Urothelium cell line (cell line): Measurements from ENCODE around the gene ASB13.
A peak's percentile ranks its signal among the peaks of the same experiment; 100 is the strongest.

Source experiments
- DNase-seq: peaks from one replicate; pipeline ENCODE4 v3.0.0; 2011; ENCODE audit warnings: low spot score, mixed read lengths
- FAIRE-seq: peaks from 2 replicates; lab custom pipeline; 2011; peaks lifted over from hg19 to GRCh38; lab: Jason Lieb, UNC

ASB13 gene

GRCh38 chr10:5609952-5610616, 56.3 kb downstream of the ASB13 start:
- DNase-seq (no peak), FAIRE-seq (no peak)

DNA sequence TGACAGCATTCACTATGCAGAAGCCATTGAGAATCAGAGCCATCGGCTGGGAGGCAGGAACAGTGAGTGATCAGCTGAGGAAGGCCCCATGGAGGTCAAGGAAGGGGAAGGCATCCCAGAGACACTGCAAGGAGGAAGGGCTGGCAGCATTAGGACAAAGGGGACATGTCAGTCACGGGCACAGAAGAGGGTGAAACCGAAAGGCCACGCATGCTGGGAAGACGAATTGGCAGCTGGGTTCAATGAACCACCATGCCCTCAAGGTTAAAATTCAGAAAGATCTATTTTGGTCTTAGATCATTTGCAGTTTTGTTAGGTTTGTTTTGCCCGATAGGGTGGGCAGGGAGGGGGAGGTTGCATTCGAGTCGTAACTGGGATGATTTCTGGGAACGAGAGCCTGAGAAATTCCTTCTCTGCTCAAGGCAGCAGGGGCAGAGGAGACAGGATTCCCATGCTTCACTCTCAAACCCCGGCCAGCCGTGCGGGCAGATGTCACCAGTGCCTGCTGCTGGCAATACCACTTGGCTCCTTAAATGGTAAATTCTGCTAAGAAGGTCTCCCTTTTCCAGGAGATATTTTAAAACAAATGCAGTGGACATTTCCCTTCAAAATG, 57.7 kb downstream of the ASB13 start:
- DNase-seq (no peak), FAIRE-seq (no peak)

DNA sequence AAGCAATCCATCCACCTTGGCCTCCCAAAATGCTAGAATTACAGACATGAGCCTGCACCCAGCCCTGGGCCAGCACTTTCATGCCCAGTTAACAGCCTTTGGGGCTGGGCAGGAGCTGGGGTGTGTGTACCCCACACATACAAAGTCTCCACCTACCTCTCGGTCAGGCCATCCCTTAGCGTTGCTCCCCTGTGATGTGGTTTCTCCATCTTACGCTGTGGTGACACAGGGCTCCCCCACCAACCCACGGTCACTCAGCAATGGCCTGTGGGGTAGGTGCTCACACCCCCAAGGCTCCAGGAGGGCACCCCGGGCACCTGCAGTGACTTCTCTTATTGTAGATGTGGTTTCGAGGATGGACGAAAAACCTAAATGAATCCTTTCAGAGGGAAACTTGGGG, 58.8 kb downstream of the ASB13 start:
- FAIRE-seq (no peak), DNase-seq (no peak)

DNA sequence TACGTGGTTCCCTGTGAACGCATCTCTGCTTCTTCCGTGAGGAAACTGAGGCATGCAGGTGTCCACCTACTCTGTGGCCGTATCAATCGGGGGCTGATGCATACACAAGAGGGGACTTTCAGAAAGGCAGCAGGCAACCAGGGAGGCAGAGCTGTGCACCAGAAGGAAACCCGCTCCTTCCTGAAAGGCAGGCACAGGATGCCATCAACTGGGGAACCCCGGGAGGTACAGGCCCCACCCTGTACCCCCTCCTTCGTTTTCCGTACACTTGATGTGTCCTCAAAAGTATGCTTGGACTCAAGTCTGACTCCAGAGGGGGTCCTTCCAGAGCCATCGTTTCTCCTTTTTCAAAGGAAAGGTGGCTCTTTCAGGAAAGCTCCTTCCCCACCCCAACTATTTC, 59.5 kb downstream of the ASB13 start:
- no peak for DNase-seq
- FAIRE-seq = no peak

DNA sequence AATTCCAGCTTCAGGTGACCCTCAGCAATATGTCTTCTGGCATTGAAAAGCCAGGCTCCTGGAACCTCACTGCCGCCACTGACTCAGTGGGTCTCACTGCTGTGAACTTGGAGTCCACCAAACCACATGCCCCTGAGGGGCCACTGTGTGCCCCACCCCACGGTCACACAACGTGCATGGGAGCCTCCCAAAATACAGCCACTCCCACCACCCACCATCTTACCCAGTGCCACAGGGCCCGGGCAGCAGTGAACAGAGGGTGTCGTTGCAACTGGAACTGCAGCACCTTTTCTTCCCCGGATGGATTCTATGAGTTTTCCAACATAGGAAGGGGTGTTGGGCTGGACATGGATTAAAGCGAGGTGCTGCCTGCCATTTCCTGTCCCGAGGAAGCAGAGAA, 60.1 kb downstream of the ASB13 start:
- FAIRE-seq = no peak

DNA sequence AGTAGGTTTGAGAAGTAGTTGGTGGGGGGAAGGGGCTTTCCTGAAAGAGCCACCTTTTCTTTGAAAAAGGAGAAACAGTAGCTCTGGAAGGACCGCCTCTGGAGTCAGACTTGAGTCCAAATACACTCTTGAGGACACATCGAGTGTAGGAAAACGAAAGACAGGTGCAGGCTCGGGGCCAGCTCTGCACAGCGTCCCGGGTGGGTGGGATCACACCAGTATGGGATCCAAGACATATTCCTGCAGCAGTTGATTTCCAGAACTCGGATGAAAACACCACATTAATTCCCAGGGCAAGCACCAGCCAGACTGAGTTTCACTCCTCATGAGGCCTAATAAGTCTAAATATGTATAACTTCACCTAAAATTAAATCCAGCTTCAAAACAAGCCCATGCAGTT, 61.4 kb downstream of the ASB13 start:
- no peak for FAIRE-seq
- DNase-seq = no peak

More for the DNA sequence above, 60.1 kb downstream of the ASB13 start:
- DNase-seq = no peak

DNA sequence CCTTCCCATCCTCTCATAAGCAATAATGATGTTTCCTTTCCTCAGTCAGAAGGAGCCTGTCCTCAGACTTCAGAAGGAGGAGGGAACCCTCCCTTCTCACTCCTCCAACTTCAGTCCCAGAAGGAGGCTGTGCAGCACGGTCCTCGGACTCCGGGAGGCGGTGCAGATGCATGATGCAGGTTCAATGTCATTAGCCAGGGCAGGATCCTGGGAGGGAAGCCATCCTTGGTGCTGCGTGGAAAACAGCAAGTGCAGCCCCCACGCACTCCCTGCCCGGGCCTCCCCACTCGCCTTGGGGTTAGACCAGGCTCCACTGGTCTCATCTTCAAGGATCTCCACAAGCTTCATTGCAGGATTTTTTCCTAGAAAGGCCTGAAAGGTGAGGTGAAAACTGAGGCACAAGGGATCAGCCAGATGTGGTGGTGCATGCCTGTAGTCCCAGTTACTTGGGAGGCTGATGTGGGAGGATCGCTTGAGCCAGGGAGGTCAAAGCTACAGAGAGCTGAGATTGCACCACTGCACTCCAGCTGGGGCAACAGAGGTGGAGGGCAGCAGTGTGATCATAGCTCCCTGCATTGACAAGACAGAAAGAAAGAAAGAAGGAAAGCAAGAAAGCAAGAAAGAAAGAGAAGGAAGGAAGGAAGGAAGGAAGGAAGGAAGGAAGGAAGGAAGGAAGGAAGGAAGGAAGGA, 62.0 kb downstream of the ASB13 start:
- no peak for FAIRE-seq
- DNase-seq = no peak

- DNase-seq (no peak), FAIRE-seq (no peak)
These were observed 62.6 kb downstream of the ASB13 start for GRCh38 chr10:5603848-5604170.

GRCh38 chr10:5603091-5603847, 63.1 kb downstream of the ASB13 start:
- DNase-seq (no peak), FAIRE-seq (no peak)

- no peak for DNase-seq
- no peak for FAIRE-seq
These were observed 64.4 kb downstream of the ASB13 start for GRCh38 chr10:5601826-5602495.

DNA sequence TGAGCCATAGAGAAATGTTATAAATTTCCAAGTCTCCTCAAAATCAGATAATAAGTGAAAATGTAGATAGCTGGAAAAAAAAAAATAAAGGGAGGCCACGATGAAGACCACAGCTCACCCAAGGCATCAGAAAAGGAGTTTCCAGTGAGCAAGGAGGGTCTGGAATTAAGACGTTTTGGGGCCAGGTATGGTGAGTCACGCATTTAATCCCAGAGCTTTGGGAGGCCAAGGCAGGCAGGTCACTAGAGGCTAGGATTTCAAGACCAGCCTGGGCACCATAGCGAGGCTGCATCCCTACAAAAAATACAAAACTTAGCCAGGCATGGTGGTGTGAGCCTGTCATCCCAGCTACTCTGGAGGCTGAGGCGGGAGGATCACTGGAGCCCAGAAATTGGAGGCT, 65.5 kb downstream of the ASB13 start:
- FAIRE-seq = no peak

DNA sequence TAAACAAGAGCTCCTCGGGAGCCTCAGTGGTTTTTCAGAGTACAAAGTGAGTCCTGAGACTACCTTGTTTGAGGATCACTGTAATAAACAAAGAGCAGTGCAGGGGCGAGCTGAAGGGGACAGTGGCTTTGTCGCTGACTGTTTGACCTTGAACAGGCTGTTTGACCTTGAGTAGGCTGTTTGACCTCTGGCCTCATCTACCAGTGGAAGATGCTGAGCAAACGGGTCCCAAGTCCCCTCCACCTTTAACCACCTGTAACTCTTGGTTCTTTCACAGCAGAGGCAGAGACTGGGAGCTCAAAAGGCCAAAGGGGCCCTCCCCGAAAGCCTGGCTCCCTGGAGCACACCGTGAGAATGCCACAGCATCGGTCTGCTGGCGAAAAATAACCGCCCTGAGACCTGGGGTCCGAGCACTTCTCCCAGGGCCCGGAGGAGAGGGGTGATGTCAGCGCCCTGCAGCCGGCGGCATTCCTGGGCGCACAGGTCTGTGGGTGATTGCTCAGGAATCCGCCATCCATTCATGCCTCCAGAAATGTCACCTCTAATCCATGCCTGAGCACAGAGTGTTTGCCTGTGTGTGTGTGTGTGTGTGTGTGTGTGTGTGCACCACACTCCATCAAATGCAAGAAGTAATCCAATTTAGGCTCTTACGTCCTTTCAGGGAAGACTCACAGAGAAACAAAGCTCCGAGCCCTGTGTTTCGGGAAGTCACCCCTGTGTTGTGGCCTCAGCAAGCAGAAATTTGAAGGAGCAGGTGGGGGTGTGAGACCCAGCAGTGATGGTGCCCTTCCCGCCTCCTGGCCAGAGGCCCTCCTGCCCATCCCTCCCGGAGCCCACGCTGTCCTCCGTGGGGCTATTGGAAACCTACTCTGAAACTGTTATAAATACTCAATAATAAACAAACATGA, 66.5 kb downstream of the ASB13 start:
- FAIRE-seq (no peak), DNase-seq (no peak)

More for the DNA sequence above, 65.5 kb downstream of the ASB13 start:
- no peak for DNase-seq

DNA sequence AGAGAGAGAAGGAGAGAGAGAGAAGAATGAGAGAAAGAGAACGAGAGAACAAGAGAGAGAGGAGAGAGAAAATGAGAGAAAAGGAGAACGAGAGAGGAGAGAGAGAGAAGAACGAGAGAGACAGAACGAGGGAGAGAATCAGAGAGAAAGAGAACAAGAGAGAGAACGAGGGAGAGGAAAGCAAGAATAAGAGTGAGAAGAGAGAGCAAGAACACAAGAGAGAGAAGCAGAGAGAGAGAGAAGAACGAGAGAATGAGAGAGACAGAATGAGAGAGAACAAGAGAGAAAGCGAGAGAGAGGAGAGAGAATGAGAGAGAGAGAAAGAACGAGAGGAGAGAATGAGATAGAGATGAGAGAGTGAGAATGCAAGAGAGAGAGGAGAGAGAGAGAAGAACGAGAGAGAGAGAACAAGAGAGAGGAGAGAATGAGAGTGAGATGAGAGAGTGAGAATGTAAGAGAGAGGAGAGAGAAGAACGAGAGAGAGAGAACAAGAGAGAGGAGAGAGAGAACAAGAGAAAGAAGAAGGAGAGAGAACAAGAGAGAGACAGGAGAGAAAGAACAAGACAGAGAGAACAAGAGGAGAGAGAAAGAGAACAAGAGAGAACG, 68.2 kb downstream of the ASB13 start:
- DNase-seq (no peak), FAIRE-seq (no peak)

- FAIRE-seq = peak; percentile 95
- no peak for DNase-seq
These were observed 69.6 kb downstream of the ASB13 start for GRCh38 chr10:5596611-5597341.

DNA sequence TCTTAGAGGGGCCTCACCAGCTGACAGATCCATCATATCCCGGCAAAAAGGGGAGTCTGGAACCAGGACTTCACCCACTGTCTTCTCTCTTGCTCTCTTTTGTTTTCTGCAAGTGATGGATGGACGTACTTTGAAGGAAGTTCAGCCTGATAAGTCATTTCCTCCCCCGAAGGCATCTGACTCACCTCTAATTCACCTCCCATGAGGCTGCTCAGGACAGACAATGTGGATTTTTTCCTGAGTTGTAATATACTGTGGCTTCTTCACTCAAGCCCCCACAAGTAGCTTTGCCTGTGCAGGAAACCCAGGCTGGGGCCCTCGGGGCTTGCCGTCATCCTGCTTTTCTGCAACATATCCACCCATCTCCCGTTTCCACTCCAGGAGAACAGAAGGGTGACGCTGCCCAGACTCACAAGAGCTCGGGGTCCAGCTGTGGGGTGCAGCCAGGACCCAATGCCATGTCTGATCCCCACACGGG, 70.4 kb downstream of the ASB13 start:
- FAIRE-seq (no peak), DNase-seq (peak; percentile 55)

DNA sequence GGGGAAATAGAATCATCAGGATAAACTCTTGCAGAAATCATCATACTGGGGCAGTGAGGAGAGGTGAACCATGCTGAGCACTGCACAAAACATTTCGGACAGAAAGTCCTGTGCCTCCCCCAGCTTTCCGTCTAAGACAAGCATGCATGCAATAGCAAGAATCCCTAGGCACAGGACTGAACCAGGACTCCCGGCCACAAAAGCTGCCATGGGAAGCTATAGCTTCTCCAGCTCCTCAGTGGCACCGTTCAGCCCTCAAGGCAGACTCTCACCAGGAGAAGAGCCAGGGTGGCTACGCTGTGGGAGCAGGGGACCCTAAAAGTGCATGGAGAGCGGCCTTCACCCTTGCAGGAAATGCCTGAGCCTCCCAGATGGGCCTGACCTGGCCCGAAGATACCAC, 70.8 kb downstream of the ASB13 start:
- no peak for DNase-seq
- FAIRE-seq = no peak

DNA sequence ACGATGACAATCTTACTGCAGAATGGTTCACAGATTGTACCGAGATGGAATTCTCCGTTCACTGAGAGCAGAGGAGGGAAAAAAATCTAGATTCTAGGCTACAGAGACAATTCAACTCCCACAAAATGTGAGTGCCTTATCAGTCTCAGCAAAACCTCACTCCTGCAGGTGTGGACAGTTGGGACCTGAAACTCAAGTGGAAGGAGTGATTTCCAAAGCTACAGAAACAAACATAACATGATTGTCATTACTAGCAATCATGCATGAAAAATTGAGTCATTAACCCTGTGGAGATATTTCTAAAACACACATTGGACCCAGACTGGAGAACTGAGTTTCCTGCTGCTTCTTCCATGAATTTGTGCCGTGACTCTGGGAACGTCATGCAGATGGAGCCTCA, 71.3 kb downstream of the ASB13 start:
- no peak for DNase-seq
- no peak for FAIRE-seq

GRCh38 chr10:5594271-5595049, 71.9 kb downstream of the ASB13 start:
- FAIRE-seq (no peak), DNase-seq (no peak)
